Activated T-helper 1 cell treated with anti-CD3 and anti-CD28 coated beads, Interleukin-12 subunit alpha, Interleukin-12 subunit beta, Interleukin-2, Interleukin-4 antibody, amounts not matched to agents 30 ng/mL and 10 ng/mL and 1 ng/mL, durations not matched to agents 14 hours and 24 hours and 36 hours (primary cell): ENCODE results near the gene SRD5A3. TPM values are rescaled to one million over a fixed set of nuclear protein-coding genes. Genes with fewer than 3 reads are reported as not detected.
A peak's percentile ranks its signal among the peaks of the same experiment; 100 is the strongest.

Experiments used
- DNase-seq: peaks from one replicate; pipeline ENCODE4 v3.0.0; 2021; ENCODE audit warnings: low spot score
- H3K27ac Mint-ChIP-seq: one replicate; pipeline ENCODE4 v1.8.0; 2021; ENCODE audit warnings: mild to moderate bottlenecking, mixed read lengths
- H3K27me3 Mint-ChIP-seq: one replicate; pipeline ENCODE4 v1.8.0; 2022; ENCODE audit warnings: mild to moderate bottlenecking, moderate library complexity, mixed read lengths; ENCODE audit not compliant: insufficient read depth
- H3K36me3 Mint-ChIP-seq: one replicate; pipeline ENCODE4 v1.8.0; 2021; ENCODE audit warnings: low read depth, mixed read lengths
- H3K4me1 Mint-ChIP-seq: one replicate; pipeline ENCODE4 v1.8.0; 2021; ENCODE audit warnings: low read depth, mixed read lengths
- H3K4me3 Mint-ChIP-seq: one replicate; pipeline ENCODE4 v1.8.0; 2021; ENCODE audit warnings: mild to moderate bottlenecking, moderate library complexity, mixed read lengths
- H3K9me3 Mint-ChIP-seq: one replicate; pipeline ENCODE4 v1.8.0; 2021; ENCODE audit warnings: mixed read lengths
- intact Hi-C: fragments of 100-400 bp; cut with micrococcal nuclease; formaldehyde crosslinking; loops from one replicate; pipeline ENCODE4 v1.15.1; 2024
- total RNA-seq: library from RNA; stranded (reverse); gene quantifications from 2 replicates; pipeline ENCODE4 v1.2.3, GENCODE V29; 2022

SRD5A3 gene
- total RNA-seq, 1 donor from 2014 or later = 33.2 TPM

GRCh38 chr4:55407119-55407518 lies 61.1 kb downstream of the SRD5A3 start:
- peaks cover 38% of the 10 kb centered on the region for H3K36me3 Mint-ChIP-seq
- H3K27me3 Mint-ChIP-seq = no peaks in the 10 kb centered on the region
- H3K4me1 Mint-ChIP-seq = peaks cover 51% of the 10 kb centered on the region
- no peaks in the 10 kb centered on the region for H3K9me3 Mint-ChIP-seq
- H3K27ac Mint-ChIP-seq = peak overlapping the region; percentile 68
- DNase-seq = no peak
- intact Hi-C loops = loop anchor here (1.0 kb wide), 1 partner anchor 8 kb away; no protein-coding TSS in a partner anchor
- no peak overlapping the region for H3K4me3 Mint-ChIP-seq

- intact Hi-C loops = loop anchor here (1.0 kb wide), 1 partner anchor 8 kb away; no protein-coding TSS in a partner anchor
- H3K4me1 Mint-ChIP-seq = peaks cover 51% of the 10 kb centered on the region
- no peaks in the 10 kb centered on the region for H3K9me3 Mint-ChIP-seq
- no peak for DNase-seq
- no peaks in the 10 kb centered on the region for H3K27me3 Mint-ChIP-seq
- H3K36me3 Mint-ChIP-seq = peaks cover 40% of the 10 kb centered on the region
- no peak overlapping the region for H3K27ac Mint-ChIP-seq
- H3K4me3 Mint-ChIP-seq = no peak overlapping the region
These were observed 61.7 kb downstream of the SRD5A3 start for GRCh38 chr4:55407764-55408163.

GRCh38 chr4:55409468-55410171 lies 63.6 kb downstream of the SRD5A3 start:
- intact Hi-C loops = no loop called here
- H3K27ac Mint-ChIP-seq = peak overlapping the region; percentile 61
- no peaks in the 10 kb centered on the region for H3K27me3 Mint-ChIP-seq
- no peak overlapping the region for H3K4me3 Mint-ChIP-seq
- peaks cover 39% of the 10 kb centered on the region for H3K4me1 Mint-ChIP-seq
- peaks cover 35% of the 10 kb centered on the region for H3K36me3 Mint-ChIP-seq
- no peaks in the 10 kb centered on the region for H3K9me3 Mint-ChIP-seq
- no peak for DNase-seq

- H3K4me1 Mint-ChIP-seq = peaks cover 38% of the 10 kb centered on the region
- intact Hi-C loops = no loop called here
- no peaks in the 10 kb centered on the region for H3K27me3 Mint-ChIP-seq
- H3K9me3 Mint-ChIP-seq = no peaks in the 10 kb centered on the region
- no peak for DNase-seq
- no peak overlapping the region for H3K27ac Mint-ChIP-seq
- H3K36me3 Mint-ChIP-seq = peaks cover 33% of the 10 kb centered on the region
- H3K4me3 Mint-ChIP-seq = no peak overlapping the region
These were observed 64.4 kb downstream of the SRD5A3 start for GRCh38 chr4:55410431-55410830.

GRCh38 chr4:55411621-55412020 lies 65.6 kb downstream of the SRD5A3 start:
- no peak overlapping the region for H3K27ac Mint-ChIP-seq
- H3K9me3 Mint-ChIP-seq = no peaks in the 10 kb centered on the region
- no peak for DNase-seq
- intact Hi-C loops = no loop called here
- peaks cover 29% of the 10 kb centered on the region for H3K36me3 Mint-ChIP-seq
- no peak overlapping the region for H3K4me3 Mint-ChIP-seq
- peaks cover 27% of the 10 kb centered on the region for H3K4me1 Mint-ChIP-seq
- H3K27me3 Mint-ChIP-seq = no peaks in the 10 kb centered on the region

GRCh38 chr4:55416176-55416575 lies 70.1 kb downstream of the SRD5A3 start:
- Mint-ChIP-seq H3K36me3 (peaks cover 39% of the 10 kb centered on the region), H3K9me3 (no peaks in the 10 kb centered on the region), H3K27ac (no peak overlapping the region), H3K4me3 (no peak overlapping the region), H3K4me1 (peaks cover 4% of the 10 kb centered on the region), H3K27me3 (no peaks in the 10 kb centered on the region)
- DNase-seq = no peak
- intact Hi-C loops = no loop called here

Other genes starting within 250 kb of the SRD5A3 start
- not detected in 2 replicates for gene KDR, start 220.6 kb upstream of the SRD5A3 start, total RNA-seq
- gene TMEM165, start 49.7 kb downstream of the SRD5A3 start, total RNA-seq = 110 and 112 TPM in 2 replicates
- gene CLOCK, start 200.7 kb downstream of the SRD5A3 start, total RNA-seq = 12.7 and 13.0 TPM in 2 replicates
- not detected in 2 replicates for gene PDCL2, start 246.0 kb downstream of the SRD5A3 start, total RNA-seq